SK-N-SH (cell line): ENCODE results near the gene AUTS2. TPM values are rescaled to one million over a fixed set of nuclear protein-coding genes. Genes with fewer than 3 reads are reported as not detected.
A peak's percentile ranks its signal among the peaks of the same experiment; 100 is the strongest.

Experiments used
- CTCF ChIA-PET: fragments of 300-600, 350-600 bp; formaldehyde crosslinking; extraction: SDS; loops from one replicate; lab custom pipeline; 2021; lab: Yijun Ruan, JAX
- POLR2A ChIA-PET: fragments of 350-600 bp; sonication (Branson Sonifier 250); formaldehyde crosslinking; extraction: SDS; loops from one replicate; lab custom pipeline; 2020; ENCODE audit warnings: antibody characterized with exemption, inconsistent platforms; lab: Yijun Ruan, JAX
- DNase-seq: peaks from one replicate; pipeline ENCODE4 v3.0.0; 2012
- H2AFZ ChIP-seq: fragments of 200-600 bp; sonication (generic); 2 replicates; pipeline ENCODE4 v1.8.1; 2016; ENCODE audit warnings: antibody characterized with exemption, mild to moderate bottlenecking, low read depth
- H3F3A ChIP-seq: fragments of 200-600 bp; sonication (generic); replicated peaks from 2 replicates; pipeline ENCODE3; 2016; ENCODE audit warnings: antibody characterized with exemption, mild to moderate bottlenecking; ENCODE audit not compliant: insufficient read depth
- H3K27ac ChIP-seq, 2 experiments: fragments of 200-500 bp in 1 of 2; fragments of 200-600 bp in 1 of 2; sonication (Bioruptor generic) in 1 of 2; sonication (generic), shearing (Covaris generic) in 1 of 2; 2 replicates each; pipeline versions ENCODE4 v1.5.1 to v1.6.1; 2014 to 2016; ENCODE audit warnings: low read depth in 2 of 2, inconsistent platforms in 1 of 2, low read length in 1 of 2, mild to moderate bottlenecking in 1 of 2, mixed read lengths in 1 of 2
- H3K27me3 ChIP-seq: fragments of 200-600 bp; sonication (generic), shearing (Covaris generic); 2 replicates; pipeline ENCODE4 v1.6.1; 2016; ENCODE audit warnings: mixed run types; ENCODE audit not compliant: insufficient read depth
- H3K36me3 ChIP-seq, 2 experiments: fragments of 200-500 bp in 1 of 2; fragments of 200-600 bp in 1 of 2; sonication (Bioruptor generic) in 1 of 2; sonication (generic) in 1 of 2; replicated peaks in 1 of 2; 2 replicates each; pipeline versions ENCODE3 to v1.5.1; 2014 to 2016; ENCODE audit warnings: low read length in 1 of 2, mild to moderate bottlenecking in 1 of 2; ENCODE audit not compliant: insufficient read depth in 2 of 2, control insufficient read depth in 1 of 2
- H3K4me1 ChIP-seq, 2 experiments: fragments of 200-500 bp in 1 of 2; fragments of 200-600 bp in 1 of 2; sonication (Bioruptor generic) in 1 of 2; sonication (generic), shearing (Covaris generic) in 1 of 2; 2 replicates each; pipeline versions ENCODE4 v1.5.1 to v1.6.1; 2014 to 2016; ENCODE audit warnings: low read depth in 1 of 2, low read length in 1 of 2, mixed run types in 1 of 2; ENCODE audit not compliant: insufficient read depth in 2 of 2, control insufficient read depth in 1 of 2
- H3K4me2 ChIP-seq: fragments of 200-600 bp; sonication (generic), shearing (Covaris generic); 2 replicates; pipeline ENCODE4 v1.6.1; 2017; ENCODE audit warnings: mixed run types
- H3K4me3 ChIP-seq, 2 experiments: fragments of 200-500 bp in 1 of 2; fragments of 200-600 bp in 1 of 2; sonication (Bioruptor generic) in 1 of 2; sonication (generic), shearing (Covaris generic) in 1 of 2; 2 replicates each; pipeline versions ENCODE4 v1.5.1 to v1.8.1; 2014 to 2016; ENCODE audit warnings: low read depth in 2 of 2, inconsistent platforms in 1 of 2, low read length in 1 of 2, mild to moderate bottlenecking in 1 of 2, mixed read lengths in 1 of 2, moderate library complexity in 1 of 2
- H3K79me2 ChIP-seq: fragments of 200-600 bp; sonication (generic); 2 replicates; pipeline ENCODE4 v1.8.1; 2017; ENCODE audit warnings: mild to moderate bottlenecking; ENCODE audit not compliant: insufficient read depth
- H3K9ac ChIP-seq: fragments of 200-600 bp; sonication (generic); 2 replicates; pipeline ENCODE4 v1.6.1; 2017; ENCODE audit warnings: mixed run types
- H3K9me2 ChIP-seq: fragments of 200-600 bp; sonication (generic); 2 replicates; pipeline ENCODE4 v1.6.1; 2017; ENCODE audit warnings: mixed run types
- H3K9me3 ChIP-seq: fragments of 200-600 bp; sonication (generic); 2 replicates; pipeline ENCODE4 v1.6.1; 2017; ENCODE audit warnings: mixed run types, mild to moderate bottlenecking, moderate library complexity
- H4K20me1 ChIP-seq: fragments of 200-600 bp; sonication (generic); 2 replicates; pipeline ENCODE4 v1.6.1; 2017; ENCODE audit warnings: mild to moderate bottlenecking, mixed run types; ENCODE audit not compliant: insufficient read depth
- CHD2 ChIP-seq: fragments of 150-350 bp; IDR thresholded peaks from 2 replicates; pipeline ENCODE4 v1.6.1; 2018; ENCODE audit warnings: low read length; ENCODE audit not compliant: partially characterized antibody
- ELF1 ChIP-seq: IDR thresholded peaks from 2 replicates; pipeline ENCODE4 v1.4.0; 2012
- FOSL2 ChIP-seq: IDR thresholded peaks from 2 replicates; pipeline ENCODE4 v1.4.0; 2012; ENCODE audit warnings: low read depth, mild to moderate bottlenecking, moderate library complexity, borderline replicate concordance
- FOXJ3 ChIP-seq: sonication (generic); formaldehyde crosslinking; IDR thresholded peaks from 2 replicates; pipeline ENCODE4 v1.5.1; 2020; ENCODE audit warnings: mild to moderate bottlenecking, missing genetic modification reagents
- FOXM1 ChIP-seq: IDR thresholded peaks from 2 replicates; pipeline ENCODE4 v1.4.0; 2012; ENCODE audit warnings: low read depth, mild to moderate bottlenecking
- GABPA ChIP-seq: IDR thresholded peaks from 2 replicates; pipeline ENCODE4 v1.4.0; 2012; ENCODE audit warnings: low read depth, mild to moderate bottlenecking
- GATA2 ChIP-seq: sonication (generic); formaldehyde crosslinking; IDR thresholded peaks from 2 replicates; pipeline ENCODE4 v1.5.0; 2020; ENCODE audit warnings: mild to moderate bottlenecking, missing genetic modification reagents
- JUND ChIP-seq: IDR thresholded peaks from 2 replicates; pipeline ENCODE4 v1.4.0; 2012
- MXI1 ChIP-seq: IDR thresholded peaks from 2 replicates; pipeline ENCODE4 v1.6.1; 2012; ENCODE audit warnings: mild to moderate bottlenecking, low read depth, low read length, improper control_type of control experiment
- NFIC ChIP-seq: IDR thresholded peaks from 2 replicates; pipeline ENCODE4 v1.4.0; 2012; ENCODE audit warnings: borderline replicate concordance
- POLR2AphosphoS5 ChIP-seq: IDR thresholded peaks from 2 replicates; pipeline ENCODE4 v1.6.1; 2012; ENCODE audit warnings: low read depth, low read length
- RCOR1 ChIP-seq: fragments of 150-350 bp; IDR thresholded peaks from 2 replicates; pipeline ENCODE4 v1.6.1; 2017; ENCODE audit warnings: antibody characterized with exemption, low read length
- RFX5 ChIP-seq: IDR thresholded peaks from 2 replicates; pipeline ENCODE4 v1.6.1; 2012; ENCODE audit warnings: mild to moderate bottlenecking, improper control_type of control experiment, low read length
- TAF1 ChIP-seq: IDR thresholded peaks from 2 replicates; pipeline ENCODE4 v1.6.1; 2012; ENCODE audit warnings: low read depth, mild to moderate bottlenecking, low read length, moderate library complexity, borderline replicate concordance
- TCF12 ChIP-seq: IDR thresholded peaks from 2 replicates; pipeline ENCODE4 v1.4.0; 2012
- TEAD4 ChIP-seq: IDR thresholded peaks from 2 replicates; pipeline ENCODE4 v1.4.0; 2012; ENCODE audit warnings: mild to moderate bottlenecking, borderline replicate concordance; ENCODE audit not compliant: insufficient read depth
- YY1 ChIP-seq: IDR thresholded peaks from 2 replicates; pipeline ENCODE4 v1.4.0; 2012; ENCODE audit warnings: low read depth, mild to moderate bottlenecking
- WGBS: methylation state at CpG from one replicate; pipeline ENCODE4 v1.1.6; 2017; ENCODE audit warnings: low lambda C conversion rate; 5-methylcytosine and 5-hydroxymethylcytosine counted together
- polyA plus RNA-seq, 3 experiments: library from polyadenylated mRNA; depleted of rRNA; stranded (reverse); fragments of >200 nt; gene quantifications; 2 replicates each; pipeline ENCODE4 v1.2.3, GENCODE V29; 2012
- TF ChIP-seq, protein P1 (sequence below): fragments of 150-350 bp; IDR thresholded peaks from 2 replicates; pipeline ENCODE4 v1.6.1; 2017; ENCODE audit warnings: antibody characterized with exemption, low read length, low read depth, borderline replicate concordance
- TF ChIP-seq, protein P2 (sequence below): fragments of 150-350 bp; IDR thresholded peaks from 2 replicates; pipeline ENCODE4 v1.6.1; 2016; ENCODE audit warnings: mild to moderate bottlenecking, low read depth, low read length
- TF ChIP-seq, protein P3 (sequence below): IDR thresholded peaks from 2 replicates; pipeline ENCODE4; 2012
- TF ChIP-seq, protein P4 (sequence below): IDR thresholded peaks from 2 replicates; pipeline ENCODE4 v1.4.0; 2012; ENCODE audit warnings: low read depth
- TF ChIP-seq, protein P5 (sequence below): IDR thresholded peaks from 2 replicates; pipeline ENCODE4 v1.4.0; 2012; ENCODE audit warnings: low read depth, borderline replicate concordance

AUTS2 gene
- polyA plus RNA-seq, 1 of the 3 experiments (the other 2 are of a cell fraction), result 15.6 TPM

DNA sequence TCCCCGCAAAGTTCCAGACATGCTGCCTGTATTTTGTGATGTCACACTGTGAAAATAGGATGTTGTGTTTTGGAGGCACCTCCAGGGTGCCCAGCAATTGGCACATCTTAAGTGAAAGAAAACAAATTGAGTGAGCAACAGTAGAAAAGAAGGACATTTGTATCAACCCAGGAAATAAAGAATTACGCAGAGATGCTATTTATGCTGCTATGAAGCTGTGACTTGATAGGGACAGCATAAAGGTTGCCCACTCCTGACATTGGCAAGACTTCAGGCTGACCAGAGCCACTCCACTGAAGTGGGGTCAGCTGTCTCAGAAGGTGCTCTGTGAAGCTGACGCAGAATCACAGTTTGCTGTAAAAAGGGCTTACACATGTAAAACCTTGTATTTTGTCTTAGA, 803.8 kb downstream of the AUTS2 start:
- no peak for DNase-seq
- H3K27ac ChIP-seq, result no peak overlapping the region
- no peaks in the 10 kb centered on the region for H3F3A ChIP-seq
- peaks cover 13 to 45% of the 10 kb centered on the region in 2 experiments; a peak in 3 of 4 replicates for H3K4me1 ChIP-seq
- POLR2A ChIA-PET, result no interaction called here
- H2AFZ ChIP-seq, result no peak overlapping the region
- H3K9me2 ChIP-seq, result no peaks in the 10 kb centered on the region
- no peak overlapping the region for H3K4me3 ChIP-seq
- 92% methylated on average over 3 of the region's 3 CpGs for WGBS
- H3K27me3 ChIP-seq, result no peaks in the 10 kb centered on the region
- no peak overlapping the region for H3K4me2 ChIP-seq
- H3K9me3 ChIP-seq, result no peaks in the 10 kb centered on the region
- no peaks in the 10 kb centered on the region for H3K36me3 ChIP-seq
- no peak overlapping the region for H3K9ac ChIP-seq
- no peak for TF ChIP-seq MXI1
- TF ChIP-seq CHD2, result no peak
- TF ChIP-seq, protein P1, sequence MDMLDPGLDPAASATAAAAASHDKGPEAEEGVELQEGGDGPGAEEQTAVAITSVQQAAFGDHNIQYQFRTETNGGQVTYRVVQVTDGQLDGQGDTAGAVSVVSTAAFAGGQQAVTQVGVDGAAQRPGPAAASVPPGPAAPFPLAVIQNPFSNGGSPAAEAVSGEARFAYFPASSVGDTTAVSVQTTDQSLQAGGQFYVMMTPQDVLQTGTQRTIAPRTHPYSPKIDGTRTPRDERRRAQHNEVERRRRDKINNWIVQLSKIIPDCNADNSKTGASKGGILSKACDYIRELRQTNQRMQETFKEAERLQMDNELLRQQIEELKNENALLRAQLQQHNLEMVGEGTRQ, result no peak
- no peak for TF ChIP-seq ELF1
- no peak for TF ChIP-seq RCOR1
- no peak for TF ChIP-seq RFX5
- TF ChIP-seq POLR2AphosphoS5, result no peak
- TF ChIP-seq, protein P2, sequence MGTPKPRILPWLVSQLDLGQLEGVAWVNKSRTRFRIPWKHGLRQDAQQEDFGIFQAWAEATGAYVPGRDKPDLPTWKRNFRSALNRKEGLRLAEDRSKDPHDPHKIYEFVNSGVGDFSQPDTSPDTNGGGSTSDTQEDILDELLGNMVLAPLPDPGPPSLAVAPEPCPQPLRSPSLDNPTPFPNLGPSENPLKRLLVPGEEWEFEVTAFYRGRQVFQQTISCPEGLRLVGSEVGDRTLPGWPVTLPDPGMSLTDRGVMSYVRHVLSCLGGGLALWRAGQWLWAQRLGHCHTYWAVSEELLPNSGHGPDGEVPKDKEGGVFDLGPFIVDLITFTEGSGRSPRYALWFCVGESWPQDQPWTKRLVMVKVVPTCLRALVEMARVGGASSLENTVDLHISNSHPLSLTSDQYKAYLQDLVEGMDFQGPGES, result no peak
- TF ChIP-seq, protein P3, sequence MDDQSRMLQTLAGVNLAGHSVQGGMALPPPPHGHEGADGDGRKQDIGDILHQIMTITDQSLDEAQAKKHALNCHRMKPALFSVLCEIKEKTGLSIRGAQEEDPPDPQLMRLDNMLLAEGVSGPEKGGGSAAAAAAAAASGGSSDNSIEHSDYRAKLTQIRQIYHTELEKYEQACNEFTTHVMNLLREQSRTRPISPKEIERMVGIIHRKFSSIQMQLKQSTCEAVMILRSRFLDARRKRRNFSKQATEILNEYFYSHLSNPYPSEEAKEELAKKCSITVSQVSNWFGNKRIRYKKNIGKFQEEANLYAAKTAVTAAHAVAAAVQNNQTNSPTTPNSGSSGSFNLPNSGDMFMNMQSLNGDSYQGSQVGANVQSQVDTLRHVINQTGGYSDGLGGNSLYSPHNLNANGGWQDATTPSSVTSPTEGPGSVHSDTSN, result no peak
- no peak for TF ChIP-seq TAF1
- no peak for TF ChIP-seq GATA2
- TF ChIP-seq, protein P4, sequence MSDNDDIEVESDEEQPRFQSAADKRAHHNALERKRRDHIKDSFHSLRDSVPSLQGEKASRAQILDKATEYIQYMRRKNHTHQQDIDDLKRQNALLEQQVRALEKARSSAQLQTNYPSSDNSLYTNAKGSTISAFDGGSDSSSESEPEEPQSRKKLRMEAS, result no peak
- TF ChIP-seq, all 33 proteins: peak for 0
- no peaks in the 10 kb centered on the region for H4K20me1 ChIP-seq
- no peaks in the 10 kb centered on the region for H3K79me2 ChIP-seq
- CTCF ChIA-PET, result interaction anchor here (1.3 kb wide), 3 partner anchors 209 to 298 kb away, joined by 3 to 5 read pairs (median 4); no protein-coding TSS in a partner anchor

DNA sequence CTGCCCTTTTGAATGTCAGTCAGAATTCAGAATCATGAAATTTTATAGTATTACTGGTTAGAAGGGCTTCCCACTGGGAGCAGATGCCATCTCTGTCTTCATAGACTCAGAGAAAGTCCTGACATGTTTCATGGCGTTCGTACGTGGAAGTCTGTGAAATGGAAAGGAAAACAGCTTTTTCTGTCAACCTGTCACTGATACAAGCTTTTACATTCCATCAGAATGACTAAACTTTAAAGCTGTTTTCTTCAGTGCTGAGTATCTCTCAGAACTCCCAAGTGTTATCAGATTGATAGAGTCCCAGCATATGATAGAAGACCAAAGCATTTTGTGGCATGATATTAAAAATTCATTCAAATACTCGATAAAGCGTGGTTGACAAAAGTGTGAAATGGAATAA, 807.0 kb downstream of the AUTS2 start:
- Histone ChIP-seq H3K9me3 (no peaks in the 10 kb centered on the region), H3K27ac (peak overlapping the region in 1 of 2 experiments; percentile 80; a peak in 3 of 4 replicates), H3K9me2 (no peaks in the 10 kb centered on the region), H3K4me1 (peaks cover 13 to 51% of the 10 kb centered on the region in 2 experiments; a peak in 3 of 4 replicates), H3F3A (no peaks in the 10 kb centered on the region), H3K79me2 (no peaks in the 10 kb centered on the region), H4K20me1 (no peaks in the 10 kb centered on the region), H3K36me3 (no peaks in the 10 kb centered on the region), H3K4me3 (no peak overlapping the region), H3K27me3 (no peaks in the 10 kb centered on the region), H2AFZ (no peak overlapping the region), H3K9ac (no peak overlapping the region), H3K4me2 (0 out of 2 replicates have a peak overlapping the region, but pooled peaks have one; percentile 47)
- no peak for DNase-seq
- CTCF ChIA-PET, result interaction anchor here (1.0 to 1.5 kb wide), 7 partner anchors 10 to 313 kb away, joined by 3 to 5 read pairs (median 3); no protein-coding TSS in a partner anchor
- 47% methylated on average over 5 of the region's 5 CpGs for WGBS
- POLR2A ChIA-PET, result no interaction called here
- TF ChIP-seq ELF1, result no peak
- TF ChIP-seq NFIC, result peak; percentile 25; the same call in 1 of the 2 replicates
- no peak for TF ChIP-seq GATA2
- peak; percentile 70 for TF ChIP-seq TCF12
- no peak for TF ChIP-seq FOXM1
- TF ChIP-seq CHD2, result no peak
- TF ChIP-seq, protein P1, result no peak
- TF ChIP-seq GABPA, result no peak
- TF ChIP-seq, protein P2, result no peak
- TF ChIP-seq TEAD4, result peak; percentile 37; the same call in 1 of the 2 replicates
- peak; percentile 59; the same call in 1 of the 2 replicates for TF ChIP-seq FOSL2
- TF ChIP-seq FOXJ3 (CRISPR knock-in tag), result no peak
- no peak for TF ChIP-seq YY1
- no peak for TF ChIP-seq RFX5
- peak; percentile 77 for TF ChIP-seq JUND
- no peak for TF ChIP-seq POLR2AphosphoS5
- TF ChIP-seq, protein P5, sequence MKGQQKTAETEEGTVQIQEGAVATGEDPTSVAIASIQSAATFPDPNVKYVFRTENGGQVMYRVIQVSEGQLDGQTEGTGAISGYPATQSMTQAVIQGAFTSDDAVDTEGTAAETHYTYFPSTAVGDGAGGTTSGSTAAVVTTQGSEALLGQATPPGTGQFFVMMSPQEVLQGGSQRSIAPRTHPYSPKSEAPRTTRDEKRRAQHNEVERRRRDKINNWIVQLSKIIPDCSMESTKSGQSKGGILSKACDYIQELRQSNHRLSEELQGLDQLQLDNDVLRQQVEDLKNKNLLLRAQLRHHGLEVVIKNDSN, result no peak
